Adrenal gland (tissue), 5 donors: ENCODE results near the gene EXD1.

ENCODE experiments used
- POLR2A ChIP-seq, 2 donors: fragments of 450-650 bp; IDR thresholded peaks; one replicate each; pipeline ENCODE4 v1.6.1; 2017; ENCODE audit warnings: antibody characterized with exemption in 2 of 2, mild to moderate bottlenecking in 2 of 2, moderate library complexity in 1 of 2
- TF ChIP-seq, protein P1 (sequence below), 6 experiments: fragments of 450-650 bp in 4 of 6; fragments of 200-600 bp in 2 of 6; sonication (generic) in 1 of 6; IDR thresholded peaks; 1 replicate in 5 of 6; 2 replicates in 1 of 6; pipeline versions ENCODE4 v1.5.1 to v1.8.0; 2016 to 2021; ENCODE audit warnings: antibody characterized with exemption in 6 of 6, mild to moderate bottlenecking in 2 of 6, moderate library complexity in 1 of 6
- donor health status: DM: no; HTN: no; CAD: no.

DNA sequence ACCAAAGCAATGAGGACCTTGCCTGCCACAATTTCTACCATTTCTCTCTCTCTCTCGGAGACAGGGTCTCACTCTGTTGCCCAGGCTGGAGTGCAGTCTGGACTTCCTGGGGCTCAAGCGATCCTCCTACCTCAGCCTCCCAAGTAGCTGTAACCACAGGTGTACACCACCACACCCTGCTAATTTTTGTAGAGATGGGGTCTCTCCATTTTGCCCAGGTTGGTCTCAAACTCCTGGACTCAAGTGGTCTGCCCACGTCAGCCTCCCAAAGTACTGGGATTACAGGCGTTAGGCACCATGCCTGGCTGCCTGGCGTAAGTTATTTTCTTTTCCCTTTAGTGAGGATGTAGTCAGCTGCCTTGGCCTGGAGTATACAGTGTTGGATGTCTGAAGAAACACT lies 76.8 kb downstream of the EXD1 start:
- TF ChIP-seq, protein P1, sequence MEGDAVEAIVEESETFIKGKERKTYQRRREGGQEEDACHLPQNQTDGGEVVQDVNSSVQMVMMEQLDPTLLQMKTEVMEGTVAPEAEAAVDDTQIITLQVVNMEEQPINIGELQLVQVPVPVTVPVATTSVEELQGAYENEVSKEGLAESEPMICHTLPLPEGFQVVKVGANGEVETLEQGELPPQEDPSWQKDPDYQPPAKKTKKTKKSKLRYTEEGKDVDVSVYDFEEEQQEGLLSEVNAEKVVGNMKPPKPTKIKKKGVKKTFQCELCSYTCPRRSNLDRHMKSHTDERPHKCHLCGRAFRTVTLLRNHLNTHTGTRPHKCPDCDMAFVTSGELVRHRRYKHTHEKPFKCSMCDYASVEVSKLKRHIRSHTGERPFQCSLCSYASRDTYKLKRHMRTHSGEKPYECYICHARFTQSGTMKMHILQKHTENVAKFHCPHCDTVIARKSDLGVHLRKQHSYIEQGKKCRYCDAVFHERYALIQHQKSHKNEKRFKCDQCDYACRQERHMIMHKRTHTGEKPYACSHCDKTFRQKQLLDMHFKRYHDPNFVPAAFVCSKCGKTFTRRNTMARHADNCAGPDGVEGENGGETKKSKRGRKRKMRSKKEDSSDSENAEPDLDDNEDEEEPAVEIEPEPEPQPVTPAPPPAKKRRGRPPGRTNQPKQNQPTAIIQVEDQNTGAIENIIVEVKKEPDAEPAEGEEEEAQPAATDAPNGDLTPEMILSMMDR (IDR thresholded peaks at IDR 0.05) = no peak
- no peak for TF ChIP-seq POLR2A (IDR thresholded peaks at IDR 0.05)
